H1 (cell line): Measurements from ENCODE around the gene ONECUT3. TPM values are rescaled to one million over a fixed set of nuclear protein-coding genes. Genes with fewer than 3 reads are reported as not detected.

Source experiments
- CTCF ChIA-PET: fragments of 300-600 bp; sonication (Branson Sonifier 250); formaldehyde crosslinking; loops from one replicate; lab custom pipeline; 2021; ENCODE audit not compliant: partially characterized antibody; lab: Charles Lee
- POLR2A ChIA-PET: fragments of 300-600 bp; sonication (Branson Sonifier 250); formaldehyde crosslinking; loops from one replicate; lab custom pipeline; 2021; ENCODE audit warnings: inconsistent platforms; ENCODE audit not compliant: partially characterized antibody; lab: Charles Lee
- DNase-seq, 2 experiments: peaks; one replicate each; pipeline versions ENCODE4 v3.0.0 to v3.0.0-alpha.2; 2010 to 2022; ENCODE audit warnings: low spot score in 2 of 2, low read depth in 1 of 2, mixed read lengths in 1 of 2
- FAIRE-seq: peaks from 2 replicates; lab custom pipeline; 2011; peaks lifted over from hg19 to GRCh38; lab: Jason Lieb, UNC
- H2AFZ ChIP-seq: 2 replicates; pipeline ENCODE4 v1.8.1; 2012; ENCODE audit warnings: low read length, inconsistent platforms
- H2AK5ac ChIP-seq: 2 replicates; pipeline ENCODE4 v1.6.1; 2013; ENCODE audit warnings: low read depth, low read length
- H2BK120ac ChIP-seq: replicated peaks from 2 replicates; pipeline ENCODE3; 2013; ENCODE audit warnings: low read depth, low read length, inconsistent platforms
- H2BK12ac ChIP-seq: 2 replicates; pipeline ENCODE4 v1.6.1; 2013; ENCODE audit warnings: low read depth, low read length
- H2BK15ac ChIP-seq: 2 replicates; pipeline ENCODE4 v1.6.1; 2013; ENCODE audit warnings: low read length
- H2BK20ac ChIP-seq: 2 replicates; pipeline ENCODE4 v1.6.1; 2013; ENCODE audit warnings: low read length
- H2BK5ac ChIP-seq: 2 replicates; pipeline ENCODE4 v1.6.1; 2013; ENCODE audit warnings: low read depth, low read length
- H3K14ac ChIP-seq: 2 replicates; pipeline ENCODE4 v1.6.1; 2013; ENCODE audit warnings: inconsistent platforms; ENCODE audit not compliant: insufficient read length
- H3K18ac ChIP-seq: 2 replicates; pipeline ENCODE4 v1.6.1; 2013; ENCODE audit warnings: low read length; ENCODE audit errors: extremely low read depth
- H3K23ac ChIP-seq: 2 replicates; pipeline ENCODE4 v1.6.1; 2013; ENCODE audit warnings: inconsistent platforms; ENCODE audit not compliant: insufficient read length
- H3K23me2 ChIP-seq: 2 replicates; pipeline ENCODE4 v1.6.1; 2013; ENCODE audit warnings: low read depth, low read length
- H3K27ac ChIP-seq: 2 replicates; pipeline ENCODE4 v1.6.1; 2011; ENCODE audit warnings: low read depth, low read length, inconsistent platforms
- H3K27me3 ChIP-seq, 4 experiments: replicated peaks in 1 of 4; 1 replicate in 1 of 4; 2 replicates in 3 of 4; pipeline versions ENCODE4 v1.6.1 to v1.8.1; 2011 to 2013; ENCODE audit warnings: low read length in 3 of 4, mild to moderate bottlenecking in 3 of 4, inconsistent platforms in 2 of 4, mixed read lengths in 2 of 4, moderate library complexity in 1 of 4; ENCODE audit not compliant: control insufficient read depth in 3 of 4, insufficient read depth in 3 of 4; ENCODE audit errors: extremely low read depth in 1 of 4
- H3K36me3 ChIP-seq, 4 experiments: 2 replicates each; pipeline versions ENCODE4 v1.6.1 to v1.8.1; 2011 to 2013; ENCODE audit warnings: mild to moderate bottlenecking in 4 of 4, low read length in 3 of 4, moderate library complexity in 2 of 4, control low read depth in 1 of 4, inconsistent platforms in 1 of 4; ENCODE audit not compliant: insufficient read depth in 4 of 4, control insufficient read depth in 2 of 4
- H3K4ac ChIP-seq: replicated peaks from 2 replicates; pipeline ENCODE3; 2013; ENCODE audit warnings: low read length, low read depth, mixed read lengths, inconsistent platforms; ENCODE audit not compliant: insufficient read length
- H3K4me1 ChIP-seq, 4 experiments: replicated peaks in 1 of 4; 1 replicate in 1 of 4; 2 replicates in 3 of 4; pipeline versions ENCODE4 v1.6.1 to v1.8.1; 2011 to 2013; ENCODE audit warnings: low read length in 3 of 4, inconsistent platforms in 2 of 4, mixed read lengths in 1 of 4; ENCODE audit not compliant: insufficient read depth in 4 of 4, control insufficient read depth in 3 of 4
- H3K4me2 ChIP-seq, 2 experiments: 2 replicates each; pipeline versions ENCODE4 v1.6.1 to v1.8.1; 2011 to 2013; ENCODE audit warnings: low read depth in 2 of 2, low read length in 2 of 2, control low read depth in 1 of 2, inconsistent platforms in 1 of 2, mild to moderate bottlenecking in 1 of 2; ENCODE audit not compliant: insufficient read depth in 1 of 2
- H3K4me3 ChIP-seq, 4 experiments: fragments of 200-600, 300-600 bp in 1 of 4; sonication (generic), shearing (Covaris generic), sonication (Bioruptor Twin) in 1 of 4; 2 replicates each; pipeline versions ENCODE4 v1.5.1 to v1.8.1; 2011 to 2016; ENCODE audit warnings: low read length in 4 of 4, low read depth in 3 of 4, control low read depth in 2 of 4, inconsistent platforms in 2 of 4, mild to moderate bottlenecking in 2 of 4, mixed read lengths in 1 of 4, moderate library complexity in 1 of 4; ENCODE audit not compliant: insufficient read depth in 2 of 4; ENCODE audit errors: extremely low read depth in 1 of 4
- H3K56ac ChIP-seq: replicated peaks from 2 replicates; pipeline ENCODE3; 2013; ENCODE audit warnings: low read depth, mild to moderate bottlenecking, mixed read lengths, low read length, inconsistent platforms; ENCODE audit not compliant: insufficient read length
- H3K79me1 ChIP-seq: 2 replicates; pipeline ENCODE4 v1.6.1; 2013; ENCODE audit warnings: low read depth, low read length, control low read depth
- H3K79me2 ChIP-seq, 2 experiments: 2 replicates each; pipeline versions ENCODE4 v1.6.1 to v1.8.1; 2012 to 2013; ENCODE audit warnings: low read length in 2 of 2, mild to moderate bottlenecking in 2 of 2, inconsistent platforms in 1 of 2; ENCODE audit not compliant: insufficient read depth in 2 of 2, control insufficient read depth in 1 of 2
- H3K9ac ChIP-seq, 4 experiments: replicated peaks in 1 of 4; 1 replicate in 1 of 4; 2 replicates in 3 of 4; pipeline versions ENCODE4 v1.6.1 to v1.8.1; 2011 to 2013; ENCODE audit warnings: low read depth in 3 of 4, low read length in 3 of 4, control low read depth in 2 of 4, mild to moderate bottlenecking in 2 of 4, moderate library complexity in 2 of 4, inconsistent platforms in 1 of 4; ENCODE audit errors: extremely low read depth in 1 of 4
- H3K9me3 ChIP-seq, 2 experiments: 2 replicates each; pipeline versions ENCODE4 v1.6.1 to v1.8.1; 2012 to 2013; ENCODE audit warnings: mild to moderate bottlenecking in 2 of 2, moderate library complexity in 2 of 2, control low read depth in 1 of 2, inconsistent platforms in 1 of 2, low read depth in 1 of 2, low read length in 1 of 2, mixed read lengths in 1 of 2; ENCODE audit not compliant: insufficient read depth in 2 of 2
- H4K20me1 ChIP-seq, 2 experiments: replicated peaks in 1 of 2; 2 replicates each; pipeline versions ENCODE3 to v1.8.1; 2011 to 2013; ENCODE audit warnings: inconsistent platforms in 2 of 2, low read length in 2 of 2, mild to moderate bottlenecking in 1 of 2; ENCODE audit not compliant: insufficient read depth in 2 of 2, control insufficient read depth in 1 of 2
- H4K5ac ChIP-seq: 2 replicates; pipeline ENCODE4 v1.6.1; 2013; ENCODE audit warnings: low read length, low read depth, mixed read lengths, inconsistent platforms; ENCODE audit not compliant: insufficient read length
- H4K8ac ChIP-seq: 2 replicates; pipeline ENCODE4 v1.8.0; 2013; ENCODE audit warnings: mild to moderate bottlenecking, moderate library complexity, low read length, inconsistent platforms; ENCODE audit not compliant: insufficient read depth; ENCODE audit errors: extremely low read depth
- H4K91ac ChIP-seq: replicated peaks from 2 replicates; pipeline ENCODE3; 2013; ENCODE audit warnings: low read length, mixed read lengths, inconsistent platforms; ENCODE audit not compliant: insufficient read length
- FOSL1 ChIP-seq: IDR thresholded peaks from 2 replicates; pipeline ENCODE4 v1.6.1; 2011; ENCODE audit warnings: mild to moderate bottlenecking, low read depth, low read length, moderate library complexity; ENCODE audit not compliant: insufficient read depth
- HDAC6 ChIP-seq: IDR thresholded peaks from one replicate; pipeline ENCODE4 v1.7.1; 2012; ENCODE audit warnings: low read depth, mild to moderate bottlenecking, inconsistent platforms, low read length, moderate library complexity
- JUND ChIP-seq: IDR thresholded peaks from 2 replicates; pipeline ENCODE4 v1.6.1; 2011; ENCODE audit warnings: mild to moderate bottlenecking, improper control_type of control experiment, low read length
- NANOG ChIP-seq: IDR thresholded peaks from 2 replicates; pipeline ENCODE4 v1.6.1; 2011; ENCODE audit warnings: low read length, low read depth, mild to moderate bottlenecking, inconsistent platforms; ENCODE audit not compliant: insufficient read depth, poor library complexity, severe bottlenecking
- POU5F1 ChIP-seq: IDR thresholded peaks from 2 replicates; pipeline ENCODE4 v1.6.1; 2011; ENCODE audit warnings: low read depth, mild to moderate bottlenecking, low read length, moderate library complexity
- RBBP5 ChIP-seq: IDR thresholded peaks from 2 replicates; pipeline ENCODE4 v1.7.1; 2012; ENCODE audit warnings: low read depth, mild to moderate bottlenecking, inconsistent platforms, low read length, moderate library complexity, borderline replicate concordance
- SP4 ChIP-seq: IDR thresholded peaks from 2 replicates; pipeline ENCODE4 v1.6.1; 2012; ENCODE audit warnings: low read length, inconsistent platforms
- TAF7 ChIP-seq: optimal IDR thresholded peaks from 2 replicates; pipeline ENCODE3; 2011; ENCODE audit warnings: low read depth, mild to moderate bottlenecking, inconsistent platforms, low read length, moderate library complexity, borderline replicate concordance
- TCF12 ChIP-seq: IDR thresholded peaks from 2 replicates; pipeline ENCODE4 v1.6.1; 2011; ENCODE audit warnings: low read depth, mild to moderate bottlenecking, low read length
- YY1 ChIP-seq: IDR thresholded peaks from 2 replicates; pipeline ENCODE4 v1.6.1; 2011; ENCODE audit warnings: low read depth, mild to moderate bottlenecking, low read length
- WGBS, 2 experiments: shearing (Covaris generic) in 1 of 2; methylation state at CpG; one replicate each; pipeline versions ENCODE4 v1.1.6 to v1.1.7; 2013 to 2015; ENCODE audit warnings: low lambda C conversion rate in 2 of 2, mixed read lengths in 2 of 2, inconsistent platforms in 1 of 2, low coverage in 1 of 2, missing lambda C conversion rate in 1 of 2; ENCODE audit not compliant: insufficient replicate concordance in 2 of 2, insufficient coverage in 1 of 2, insufficient read length in 1 of 2; ENCODE audit errors: extremely low coverage in 1 of 2, missing lambda C conversion rate in 1 of 2; 5-methylcytosine and 5-hydroxymethylcytosine counted together
- polyA plus RNA-seq, 7 experiments: library from polyadenylated mRNA; depleted of rRNA in 3 of 7; stranded (reverse) in 5 of 7; unstranded in 2 of 7; fragments of >200 nt in 5 of 7; fragments of 200-250 nt in 2 of 7; gene quantifications; 1 replicate in 5 of 7; 2 replicates in 1 of 7; 4 replicates in 1 of 7; pipeline versions ENCODE4 v1.2.1 to v1.2.3, GENCODE V29; 2011 to 2013; ENCODE audit warnings: missing spikeins in 2 of 7, mixed read lengths in 2 of 7
- total RNA-seq: library from RNA; stranded (reverse); fragmentation: NEBNext Ultra II Directional; extraction: Animal tissue kit (Norgen Biotek cat#: 25700); gene quantifications from 2 replicates; pipeline ENCODE4 v1.2.1, GENCODE V29; 2021
- TF ChIP-seq, protein P1 (sequence below): IDR thresholded peaks from 2 replicates; pipeline ENCODE4 v1.6.1; 2012; ENCODE audit warnings: inconsistent platforms
- TF ChIP-seq, protein P2 (sequence below): IDR thresholded peaks from 2 replicates; pipeline ENCODE4 v1.6.1; 2012; ENCODE audit warnings: inconsistent platforms

The ONECUT3 gene
- total and polyA plus RNA-seq, 2 of the 8 experiments (the other 6 are each of a cell fraction or from before 2014, with no cell fraction given) = not detected

DNA sequence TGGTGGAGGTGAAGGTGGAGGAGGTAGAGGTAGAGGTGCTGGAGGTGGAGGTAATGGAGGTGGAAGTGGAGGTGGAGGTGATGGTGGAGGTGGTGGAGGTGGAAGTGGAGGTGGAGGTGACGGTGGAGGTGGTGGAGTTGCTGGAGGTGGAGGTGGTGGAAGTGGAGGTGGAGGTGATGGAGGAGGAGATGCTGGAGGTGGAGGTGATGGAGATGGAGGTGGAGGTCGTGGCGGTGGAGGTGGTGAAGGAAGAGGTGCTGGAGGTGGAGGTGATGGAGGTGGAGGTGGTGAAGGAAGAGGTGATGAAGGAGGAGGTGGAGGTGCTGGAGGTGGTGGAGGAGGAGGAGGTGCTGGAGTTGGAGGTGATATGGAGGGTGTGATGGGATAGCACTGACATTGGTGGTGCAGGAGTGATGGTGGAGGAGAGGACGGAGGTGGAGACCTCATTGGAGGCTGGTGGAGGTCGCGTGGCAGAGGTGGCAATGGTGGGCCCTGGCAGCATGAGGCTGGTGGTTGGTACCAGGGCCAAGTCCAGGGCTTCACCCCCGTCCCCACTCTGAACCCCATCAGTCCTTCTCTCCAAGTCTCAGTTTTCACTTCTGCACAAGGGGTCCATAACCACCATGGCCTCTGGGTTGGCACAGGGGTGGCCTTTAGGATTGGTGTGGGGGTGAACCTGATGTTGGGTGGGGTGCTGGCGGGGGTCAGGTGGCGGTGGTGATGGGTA is 15.8 kb downstream of the ONECUT3 start:
- CTCF ChIA-PET = interaction anchor here (0.5 to 4.9 kb wide), 42 partner anchors 7 to 1474 kb away, joined by 3 to 97 read pairs (median 4); no protein-coding TSS in a partner anchor
- no peak overlapping the region for H3K4me3 ChIP-seq
- H3K9ac ChIP-seq = no peak overlapping the region
- no peak for TF ChIP-seq NANOG
- TF ChIP-seq JUND = no peak
- TF ChIP-seq HDAC6 = no peak
- TF ChIP-seq, protein P1, sequence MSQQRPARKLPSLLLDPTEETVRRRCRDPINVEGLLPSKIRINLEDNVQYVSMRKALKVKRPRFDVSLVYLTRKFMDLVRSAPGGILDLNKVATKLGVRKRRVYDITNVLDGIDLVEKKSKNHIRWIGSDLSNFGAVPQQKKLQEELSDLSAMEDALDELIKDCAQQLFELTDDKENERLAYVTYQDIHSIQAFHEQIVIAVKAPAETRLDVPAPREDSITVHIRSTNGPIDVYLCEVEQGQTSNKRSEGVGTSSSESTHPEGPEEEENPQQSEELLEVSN = no peak
- no peak for TF ChIP-seq YY1
- TF ChIP-seq, protein P2, sequence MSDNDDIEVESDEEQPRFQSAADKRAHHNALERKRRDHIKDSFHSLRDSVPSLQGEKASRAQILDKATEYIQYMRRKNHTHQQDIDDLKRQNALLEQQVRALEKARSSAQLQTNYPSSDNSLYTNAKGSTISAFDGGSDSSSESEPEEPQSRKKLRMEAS = no peak
- no peak for TF ChIP-seq FOSL1
- no peak for TF ChIP-seq TAF7
- TF ChIP-seq RBBP5 = no peak
- no peak for TF ChIP-seq TCF12
- TF ChIP-seq POU5F1 = no peak
- no peak for TF ChIP-seq SP4

More for the DNA sequence above, 15.8 kb downstream of the ONECUT3 start:
- no peaks in the 10 kb centered on the region for H3K36me3 ChIP-seq
- H3K27me3 ChIP-seq = peaks cover 42 to 68% (median 61%) of the 10 kb centered on the region in 4 experiments
- H4K8ac ChIP-seq = no peak overlapping the region
- H3K14ac ChIP-seq = no peak overlapping the region
- no peak overlapping the region for H3K4me2 ChIP-seq
- DNase-seq = no peak
- H3K56ac ChIP-seq = no peak overlapping the region
- peaks cover 9% of the 10 kb centered on the region; the same call in 1 of the 2 replicates for H3K23me2 ChIP-seq
- no peak overlapping the region for H3K27ac ChIP-seq
- H3K4me1 ChIP-seq = peaks cover 0 to 19% (median 6%) of the 10 kb centered on the region in 4 experiments; a peak in 6 of 7 replicates
- H2AK5ac ChIP-seq = 0 out of 2 replicates have a peak overlapping the region, but pooled peaks have one; percentile 91
- no peak overlapping the region for H3K4ac ChIP-seq
- H2BK120ac ChIP-seq = no peak overlapping the region
- no peak overlapping the region for H2AFZ ChIP-seq
- H4K91ac ChIP-seq = no peak overlapping the region
- no peak overlapping the region for H3K23ac ChIP-seq
- peak overlapping the region; percentile 61 for H2BK15ac ChIP-seq
- no peaks in the 10 kb centered on the region for H3K79me2 ChIP-seq
- peaks cover 0 to 15% of the 10 kb centered on the region in 2 experiments for H4K20me1 ChIP-seq
- 81% methylated on average over 8 of the region's 9 CpGs; no CpG with 5 or more reads in 1 of the 2 experiments for WGBS, 2 experiments
- H3K9me3 ChIP-seq = peaks cover 7 to 9% of the 10 kb centered on the region in 2 experiments; a peak in 3 of 4 replicates
- no peak overlapping the region for H3K18ac ChIP-seq
- no peak overlapping the region; the same call in 1 of the 2 replicates for H2BK20ac ChIP-seq
- no peak overlapping the region for H4K5ac ChIP-seq
- POLR2A ChIA-PET = no interaction called here
- H2BK12ac ChIP-seq = 0 out of 2 replicates have a peak overlapping the region, but pooled peaks have one; percentile 60
- no peak for FAIRE-seq
- no peak overlapping the region for H2BK5ac ChIP-seq
- H3K79me1 ChIP-seq = no peaks in the 10 kb centered on the region
